Measurements from ENCODE around the gene KIF21B. TPM values are rescaled to one million over a fixed set of nuclear protein-coding genes. Genes with fewer than 3 reads are reported as not detected.

Gene KIF21B
- total and polyA plus RNA-seq, 2 of the 8 experiments (the other 6 are each of a cell fraction or from before 2014, with no cell fraction given) = 10.8 to 26.5 TPM

GRCh38 chr1:200929530-200930278 is 93.8 kb downstream of the KIF21B start (continued):
- no peak for TF ChIP-seq POU5F1 (IDR thresholded peaks at IDR 0.05; ENCODE audit: low read depth, low read length)
- TF ChIP-seq MAFK (IDR thresholded peaks at IDR 0.05; ENCODE audit: low read depth, low read length) = no peak
- no peak for TF ChIP-seq HDAC2 (IDR thresholded peaks at IDR 0.05; ENCODE audit: borderline replicate concordance in 1 of 2, low read depth in 2 of 2, low read length in 2 of 2)
